GM12864 (cell line): ENCODE measurements around the gene ABHD6.

ENCODE experiments used
- DNase-seq: peaks from one replicate; pipeline ENCODE4 v3.0.0-alpha.2; 2011; ENCODE audit warnings: low read depth
- H3K4me3 ChIP-seq: 2 replicates; pipeline ENCODE4 v1.5.1; 2011; ENCODE audit warnings: mild to moderate bottlenecking, low read depth, low read length, control low read depth
- TF ChIP-seq, protein P1 (sequence below): IDR thresholded peaks from 2 replicates; pipeline ENCODE4 v1.5.1; 2011; ENCODE audit warnings: low read depth, mild to moderate bottlenecking, moderate library complexity, low read length, control low read depth, inconsistent platforms; ENCODE audit errors: missing control alignments

The ABHD6 gene

DNA sequence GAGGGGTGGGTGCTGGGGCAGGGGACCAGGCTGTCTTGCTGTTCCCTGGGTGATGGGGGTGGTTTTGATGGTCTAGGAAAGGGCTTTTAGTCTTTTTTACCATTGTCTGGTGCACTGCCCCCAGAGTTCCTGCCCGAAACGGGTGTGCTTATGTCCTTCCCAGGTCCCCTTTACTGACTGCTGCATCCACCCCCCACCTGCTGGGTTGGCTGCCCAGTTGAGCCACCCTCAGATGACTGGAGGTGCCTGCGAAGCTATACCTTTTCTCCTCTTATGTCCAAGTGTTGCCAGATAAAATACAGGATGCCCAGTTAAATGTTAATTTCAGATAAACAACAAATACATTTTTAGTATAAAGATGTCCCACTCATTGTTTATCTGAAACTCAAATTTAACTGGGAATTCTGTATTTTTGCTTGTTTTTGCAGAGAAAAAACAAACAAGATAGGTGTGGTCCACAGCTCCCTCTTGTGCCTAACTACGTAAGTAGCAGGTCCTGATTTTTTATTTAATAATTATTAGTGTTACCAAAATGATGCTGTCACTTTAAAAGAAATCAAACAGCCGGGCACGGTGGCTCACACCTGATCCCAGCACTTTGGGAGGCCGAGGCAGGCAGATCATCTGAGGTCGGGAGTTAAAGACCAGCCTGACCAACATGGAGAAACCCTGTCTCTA lies 62.4 kb downstream of the ABHD6 start:
- TF ChIP-seq, protein P1, sequence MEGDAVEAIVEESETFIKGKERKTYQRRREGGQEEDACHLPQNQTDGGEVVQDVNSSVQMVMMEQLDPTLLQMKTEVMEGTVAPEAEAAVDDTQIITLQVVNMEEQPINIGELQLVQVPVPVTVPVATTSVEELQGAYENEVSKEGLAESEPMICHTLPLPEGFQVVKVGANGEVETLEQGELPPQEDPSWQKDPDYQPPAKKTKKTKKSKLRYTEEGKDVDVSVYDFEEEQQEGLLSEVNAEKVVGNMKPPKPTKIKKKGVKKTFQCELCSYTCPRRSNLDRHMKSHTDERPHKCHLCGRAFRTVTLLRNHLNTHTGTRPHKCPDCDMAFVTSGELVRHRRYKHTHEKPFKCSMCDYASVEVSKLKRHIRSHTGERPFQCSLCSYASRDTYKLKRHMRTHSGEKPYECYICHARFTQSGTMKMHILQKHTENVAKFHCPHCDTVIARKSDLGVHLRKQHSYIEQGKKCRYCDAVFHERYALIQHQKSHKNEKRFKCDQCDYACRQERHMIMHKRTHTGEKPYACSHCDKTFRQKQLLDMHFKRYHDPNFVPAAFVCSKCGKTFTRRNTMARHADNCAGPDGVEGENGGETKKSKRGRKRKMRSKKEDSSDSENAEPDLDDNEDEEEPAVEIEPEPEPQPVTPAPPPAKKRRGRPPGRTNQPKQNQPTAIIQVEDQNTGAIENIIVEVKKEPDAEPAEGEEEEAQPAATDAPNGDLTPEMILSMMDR, result peak; percentile 26
- DNase-seq, result no peak
- no peak overlapping the region for H3K4me3 ChIP-seq

DNA sequence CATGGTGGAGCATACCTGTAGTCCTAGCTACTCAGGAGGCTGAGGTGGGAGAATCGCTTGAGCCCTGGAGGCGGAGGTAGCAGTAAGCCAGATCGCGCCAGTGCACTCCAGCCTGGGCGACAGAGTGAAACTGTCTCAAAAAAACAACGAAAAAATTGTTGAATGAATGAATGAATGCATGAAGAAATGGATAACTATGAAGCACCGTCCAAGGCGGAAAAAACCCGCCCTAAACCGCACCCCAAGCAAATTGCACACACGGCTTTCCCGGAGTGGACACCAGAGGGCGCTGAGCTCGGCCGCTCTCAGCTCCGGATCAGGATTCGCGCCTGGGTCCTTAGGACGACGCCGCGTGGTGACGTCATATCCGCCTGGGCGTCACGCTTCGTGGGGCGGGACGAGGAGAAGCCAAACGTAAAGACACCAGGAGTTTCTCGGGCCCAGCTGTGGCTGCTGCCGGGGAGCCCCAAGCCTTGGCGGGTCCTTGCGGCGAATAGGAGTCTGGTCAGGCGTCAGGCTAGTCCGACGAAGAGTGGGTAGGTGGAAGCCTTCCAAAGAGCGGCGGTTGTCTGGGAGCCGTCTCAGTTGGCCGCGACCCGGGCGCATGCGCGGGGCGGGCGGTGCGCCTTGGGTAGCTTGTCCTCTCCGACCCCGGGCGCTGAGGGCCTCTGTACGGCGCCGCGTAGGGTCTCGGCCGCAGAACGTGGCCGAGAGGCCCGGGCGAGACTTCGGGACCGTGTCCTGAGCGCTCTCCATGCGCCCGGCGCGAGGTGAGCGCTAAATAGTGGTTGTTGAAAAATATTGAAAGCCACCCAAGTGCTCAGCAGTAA lies 68.5 kb downstream of the ABHD6 start, which contains the start of the genes HTD2 and RPP14:
Gene HTD2 (plus strand): TSS at position 639 of the 830 bp plus-strand sequence. CDS start 11,094 bp downstream, outside the sequence.
Gene RPP14 (plus strand): TSS at position 364 of the 830 bp plus-strand sequence. CDS start 4,085 bp downstream, outside the sequence.
- peak within 1 kb of the TSS; percentile 79 for H3K4me3 ChIP-seq
- TF ChIP-seq, protein P1, result peak; percentile 95
- peak; percentile 95 for DNase-seq

DNA sequence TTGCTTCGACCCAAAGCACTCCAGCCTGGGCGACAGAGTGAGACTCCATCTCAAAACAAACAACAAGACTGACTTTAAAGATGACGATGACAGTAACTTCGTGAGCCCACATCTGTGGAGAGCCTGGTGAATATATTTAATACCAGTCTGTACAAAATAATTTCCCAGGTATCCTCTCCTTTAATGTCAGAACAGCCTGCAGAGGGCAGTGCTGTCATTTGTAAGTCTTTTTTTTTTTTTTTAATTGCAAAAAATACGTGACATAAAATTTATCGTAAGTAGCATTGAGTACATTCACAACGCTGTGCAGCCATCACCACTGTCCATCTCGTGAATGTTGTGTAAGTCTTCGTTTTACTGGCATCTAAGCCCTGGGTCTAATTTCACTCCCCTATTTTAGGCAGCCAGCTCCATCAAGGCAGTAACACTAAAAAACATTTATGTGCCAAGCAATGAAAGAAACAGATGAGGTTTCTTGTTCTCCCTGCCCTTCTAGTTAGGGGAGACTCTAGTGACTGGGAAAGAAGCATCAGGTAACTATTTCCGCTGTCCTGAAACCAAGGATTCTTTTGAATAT lies 70.1 kb downstream of the ABHD6 start:
- TF ChIP-seq, protein P1, result peak; percentile 46
- DNase-seq, result no peak

DNA sequence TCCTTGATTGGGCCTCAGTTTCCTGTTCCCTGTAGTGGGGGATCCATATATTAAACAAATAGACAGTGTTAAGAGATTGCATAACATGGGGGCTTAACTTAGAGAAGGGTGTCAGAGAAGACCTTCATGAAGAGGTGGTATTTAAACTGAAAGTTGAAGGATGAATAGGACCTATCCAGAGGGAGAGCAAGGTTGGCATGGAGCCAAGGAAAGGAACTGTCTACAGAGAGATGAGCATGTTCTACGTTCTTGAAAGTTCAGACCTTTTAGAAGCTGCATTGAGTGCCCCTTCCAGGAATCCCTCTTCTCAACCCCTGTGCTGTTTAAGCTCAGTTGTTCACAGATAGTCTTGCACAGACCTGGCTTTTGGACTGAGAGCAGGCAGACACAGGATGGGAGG lies 71.1 kb downstream of the ABHD6 start:
- no peak for DNase-seq
- TF ChIP-seq, protein P1, result no peak
- no peak overlapping the region for H3K4me3 ChIP-seq

More for the DNA sequence above, 70.1 kb downstream of the ABHD6 start:
- H3K4me3 ChIP-seq, result peak overlapping the region; percentile 79

DNA sequence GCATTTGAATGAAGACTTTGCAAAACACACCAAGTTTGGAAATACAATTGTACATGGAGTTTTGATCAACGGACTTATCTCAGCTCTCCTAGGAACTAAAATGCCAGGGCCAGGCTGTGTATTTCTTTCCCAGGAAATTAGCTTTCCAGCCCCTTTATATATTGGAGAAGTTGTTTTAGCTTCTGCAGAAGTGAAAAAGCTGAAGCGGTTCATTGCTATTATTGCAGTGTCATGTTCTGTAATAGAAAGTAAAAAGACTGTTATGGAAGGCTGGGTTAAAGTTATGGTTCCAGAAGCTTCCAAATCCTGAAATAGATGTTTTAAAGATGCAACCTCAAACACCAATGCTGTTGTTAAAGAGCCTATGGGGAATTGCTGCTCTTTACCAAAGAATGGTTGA lies 80.2 kb downstream of the ABHD6 start:
- no peak for DNase-seq
- TF ChIP-seq, protein P1, result no peak

DNA sequence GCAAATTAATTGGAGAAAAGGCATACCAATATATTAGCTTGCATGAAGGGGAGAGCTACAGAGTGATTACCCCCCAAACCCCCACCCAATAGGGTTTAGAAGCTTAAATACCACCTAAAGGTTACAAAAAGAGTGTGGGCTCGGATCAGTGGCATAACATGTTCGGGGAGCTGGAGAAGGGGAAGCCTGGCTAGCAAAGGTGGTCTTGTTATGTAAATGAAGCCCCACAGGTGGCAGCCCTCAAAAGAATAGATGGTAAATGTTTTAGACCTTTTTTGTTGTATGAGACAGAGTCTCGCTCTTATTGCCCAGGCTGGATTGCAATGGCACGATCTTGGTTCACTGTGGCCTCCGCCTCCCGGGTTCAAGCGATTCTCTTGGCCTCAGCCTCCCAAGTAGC lies 84.2 kb downstream of the ABHD6 start:
- no peak overlapping the region for H3K4me3 ChIP-seq
- DNase-seq, result no peak
- TF ChIP-seq, protein P1, result no peak

More for the DNA sequence above, 80.2 kb downstream of the ABHD6 start:
- H3K4me3 ChIP-seq, result no peak overlapping the region
